IgD-negative memory B cell (primary cell): ENCODE data around the gene TAL1. TPM values are rescaled to one million over a fixed set of nuclear protein-coding genes. Genes with fewer than 3 reads are reported as not detected.
A peak's percentile ranks its signal among the peaks of the same experiment; 100 is the strongest.
"Not testable (repeated sequence)": the region's sequence is repeated elsewhere in the genome, so short reads cannot be mapped to it uniquely, and the experiment has no call there.

ENCODE experiments used
- H3K27ac Mint-ChIP-seq, 3 donors: one replicate each; pipeline ENCODE4 v1.8.0; 2020 to 2022; ENCODE audit warnings: mild to moderate bottlenecking in 3 of 3, mixed read lengths in 3 of 3, moderate library complexity in 1 of 3
- H3K27me3 Mint-ChIP-seq: one replicate; pipeline ENCODE4 v1.8.0; 2021; ENCODE audit warnings: mixed read lengths
- H3K36me3 Mint-ChIP-seq: one replicate; pipeline ENCODE4 v1.8.0; 2020; ENCODE audit warnings: mild to moderate bottlenecking, mixed read lengths
- H3K4me1 Mint-ChIP-seq, 3 donors: one replicate each; pipeline ENCODE4 v1.8.0; 2020 to 2022; ENCODE audit warnings: mixed read lengths in 3 of 3, mild to moderate bottlenecking in 1 of 3
- H3K4me3 Mint-ChIP-seq, 4 donors: one replicate each; pipeline ENCODE4 v1.8.0; 2020 to 2022; ENCODE audit warnings: mild to moderate bottlenecking in 4 of 4, mixed read lengths in 4 of 4, moderate library complexity in 3 of 4
- H3K9me3 Mint-ChIP-seq, 3 donors: one replicate each; pipeline ENCODE4 v1.8.0; 2020 to 2021; ENCODE audit warnings: mixed read lengths in 3 of 3, mild to moderate bottlenecking in 1 of 3
- polyA plus RNA-seq: library from polyadenylated mRNA; unstranded; fragments of 300-500 nt; fragmentation: Illumina TruSeq; gene quantifications from one replicate; pipeline ENCODE4 v1.2.3, GENCODE V29; 2021

Gene TAL1
- polyA plus RNA-seq, result 0.19 TPM

GRCh38 chr1:47232187-47232874 is at the start of gene TAL1:
TSS of gene TAL1 (minus strand) at chr1:47232225. CDS start at chr1:47225888, 6,337 bp downstream.
- peaks cover 6 to 11% (median 10%) of the 10 kb centered on the region in 3 donors for H3K4me1 Mint-ChIP-seq
- H3K4me3 Mint-ChIP-seq, result peak within 1 kb of the TSS; percentile 79 to 88 (median 81)
- peak within 1 kb of the TSS; percentile 6 to 59 (median 8) for H3K27ac Mint-ChIP-seq
- H3K36me3 Mint-ChIP-seq, result peaks cover 2% of the 10 kb centered on the region
- peaks cover 0 to 2% (median 0%) of the 10 kb centered on the region in 3 donors for H3K9me3 Mint-ChIP-seq
- H3K27me3 Mint-ChIP-seq, result peaks cover 75% of the 10 kb centered on the region

GRCh38 chr1:47280142-47280541 is 48.1 kb upstream of the TAL1 start:
- Mint-ChIP-seq H3K9me3 (no peaks in the 10 kb centered on the region), H3K27me3 (no peaks in the 10 kb centered on the region), H3K4me3 (no peak overlapping the region), H3K27ac (no peak overlapping the region), H3K4me1 (no peaks in the 10 kb centered on the region), H3K36me3 (peaks cover 8% of the 10 kb centered on the region)

DNA sequence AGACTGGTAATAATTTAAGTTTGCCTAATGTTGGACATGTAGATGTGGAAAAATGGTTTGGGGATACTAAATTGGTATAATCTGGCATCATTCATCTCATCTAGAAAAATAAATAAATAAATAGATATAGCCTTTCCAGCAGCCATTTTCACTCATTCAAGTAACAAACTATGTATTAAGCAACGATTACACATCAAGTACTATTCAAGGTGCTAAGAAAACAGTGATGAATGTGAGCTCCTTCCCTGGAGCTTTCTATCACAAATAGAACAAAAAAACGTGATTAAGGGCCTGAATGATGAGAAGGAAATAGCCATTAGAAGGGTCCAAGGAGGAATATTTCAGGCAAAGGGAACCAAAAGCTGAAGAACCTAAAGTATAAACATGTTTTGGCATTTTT is 44.8 kb upstream of the TAL1 start:
- no peaks in the 10 kb centered on the region for H3K9me3 Mint-ChIP-seq
- peaks cover 8% of the 10 kb centered on the region for H3K36me3 Mint-ChIP-seq
- no peak overlapping the region for H3K4me3 Mint-ChIP-seq
- no peaks in the 10 kb centered on the region for H3K27me3 Mint-ChIP-seq
- peaks cover 0 to 3% (median 0%) of the 10 kb centered on the region in 3 donors for H3K4me1 Mint-ChIP-seq
- no peak overlapping the region for H3K27ac Mint-ChIP-seq

GRCh38 chr1:47275811-47276210 is 43.8 kb upstream of the TAL1 start:
- not testable (repeated sequence) for H3K36me3 Mint-ChIP-seq, H3K4me1 Mint-ChIP-seq, H3K9me3 Mint-ChIP-seq, H3K4me3 Mint-ChIP-seq, H3K27me3 Mint-ChIP-seq, H3K27ac Mint-ChIP-seq

- H3K36me3 Mint-ChIP-seq, H3K27ac Mint-ChIP-seq, H3K4me1 Mint-ChIP-seq, H3K4me3 Mint-ChIP-seq, H3K9me3 Mint-ChIP-seq, H3K27me3 Mint-ChIP-seq: not testable (repeated sequence)
Observed at GRCh38 chr1:47265529-47265928, 33.5 kb upstream of the TAL1 start.

GRCh38 chr1:47262787-47263413 is 30.9 kb upstream of the TAL1 start:
- Mint-ChIP-seq H3K27me3 (no peaks in the 10 kb centered on the region), H3K36me3 (peaks cover 2% of the 10 kb centered on the region), H3K27ac (no peak overlapping the region), H3K4me1 (no peaks in the 10 kb centered on the region), H3K4me3 (no peak overlapping the region), H3K9me3 (no peaks in the 10 kb centered on the region)

DNA sequence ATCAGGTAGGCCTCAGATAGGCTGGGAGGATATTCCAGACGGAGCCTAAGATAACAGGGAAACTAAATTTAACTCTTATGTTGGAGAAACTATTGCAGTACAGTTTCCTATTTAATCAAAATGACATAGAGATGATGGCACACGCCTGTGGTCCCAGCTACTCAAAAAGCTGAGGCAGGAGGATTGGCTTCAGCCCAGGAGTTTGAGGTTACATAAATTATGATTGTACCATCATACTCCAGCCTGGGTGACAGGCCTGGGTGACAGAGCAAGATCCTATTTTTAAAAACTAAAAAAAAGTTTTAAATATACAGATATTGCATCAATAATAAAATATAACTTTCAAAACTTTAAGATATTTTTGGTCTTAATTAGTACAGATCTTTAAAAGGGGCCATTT is 25.2 kb upstream of the TAL1 start:
- H3K27me3 Mint-ChIP-seq, result no peaks in the 10 kb centered on the region
- H3K36me3 Mint-ChIP-seq, result peaks cover 2% of the 10 kb centered on the region
- H3K4me1 Mint-ChIP-seq, result no peaks in the 10 kb centered on the region
- no peak overlapping the region for H3K27ac Mint-ChIP-seq
- no peak overlapping the region for H3K4me3 Mint-ChIP-seq
- no peaks in the 10 kb centered on the region for H3K9me3 Mint-ChIP-seq

DNA sequence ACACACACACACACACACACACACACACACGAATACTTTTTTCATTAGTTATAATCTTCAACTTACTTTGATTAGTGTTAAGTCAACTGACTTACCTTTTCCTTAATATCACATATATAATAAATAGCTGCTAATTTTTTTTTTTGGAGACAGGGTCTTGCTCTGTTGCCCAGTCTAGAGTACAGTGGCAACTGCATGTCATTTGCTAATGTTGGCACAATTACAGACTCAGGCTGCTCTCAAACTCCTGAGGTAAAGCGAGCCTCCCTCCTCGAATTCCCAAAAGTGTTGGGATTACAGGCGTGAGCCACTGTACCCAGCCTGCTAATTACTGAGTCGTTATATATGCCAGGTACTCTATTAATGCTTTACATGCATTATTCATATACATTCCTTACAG is 20.8 kb upstream of the TAL1 start:
- no peaks in the 10 kb centered on the region for H3K9me3 Mint-ChIP-seq
- H3K4me1 Mint-ChIP-seq, result no peaks in the 10 kb centered on the region
- no peaks in the 10 kb centered on the region for H3K36me3 Mint-ChIP-seq
- H3K4me3 Mint-ChIP-seq, result no peak overlapping the region
- no peak overlapping the region for H3K27ac Mint-ChIP-seq
- no peaks in the 10 kb centered on the region for H3K27me3 Mint-ChIP-seq

- no peaks in the 10 kb centered on the region for H3K27me3 Mint-ChIP-seq
- H3K4me1 Mint-ChIP-seq, result no peaks in the 10 kb centered on the region
- H3K27ac Mint-ChIP-seq, result no peak overlapping the region
- no peaks in the 10 kb centered on the region for H3K9me3 Mint-ChIP-seq
- no peaks in the 10 kb centered on the region for H3K36me3 Mint-ChIP-seq
- H3K4me3 Mint-ChIP-seq, result no peak overlapping the region
Observed at GRCh38 chr1:47252369-47252768, 20.3 kb upstream of the TAL1 start.

DNA sequence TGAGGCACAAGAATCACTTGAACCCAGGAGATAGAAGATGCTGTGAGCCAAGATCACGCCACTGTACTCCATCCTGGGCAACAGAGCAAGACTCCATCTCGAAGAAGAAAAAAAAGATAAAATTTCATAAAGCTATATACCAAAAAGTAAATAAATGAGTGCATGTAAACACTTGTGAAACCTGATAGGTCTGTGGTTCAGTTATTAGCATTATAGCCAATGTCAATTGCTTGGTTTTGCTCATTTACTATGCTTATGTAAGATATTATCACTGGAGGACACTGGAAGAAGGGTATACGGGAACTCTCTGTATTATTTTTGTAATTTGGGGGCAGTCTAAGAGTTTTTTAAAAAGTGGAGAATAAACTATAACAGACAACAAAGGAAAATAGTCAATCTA is 17.7 kb upstream of the TAL1 start:
- H3K4me1 Mint-ChIP-seq, result no peaks in the 10 kb centered on the region
- H3K27me3 Mint-ChIP-seq, result no peaks in the 10 kb centered on the region
- H3K4me3 Mint-ChIP-seq, result no peak overlapping the region
- no peaks in the 10 kb centered on the region for H3K9me3 Mint-ChIP-seq
- H3K36me3 Mint-ChIP-seq, result no peaks in the 10 kb centered on the region
- H3K27ac Mint-ChIP-seq, result no peak overlapping the region

DNA sequence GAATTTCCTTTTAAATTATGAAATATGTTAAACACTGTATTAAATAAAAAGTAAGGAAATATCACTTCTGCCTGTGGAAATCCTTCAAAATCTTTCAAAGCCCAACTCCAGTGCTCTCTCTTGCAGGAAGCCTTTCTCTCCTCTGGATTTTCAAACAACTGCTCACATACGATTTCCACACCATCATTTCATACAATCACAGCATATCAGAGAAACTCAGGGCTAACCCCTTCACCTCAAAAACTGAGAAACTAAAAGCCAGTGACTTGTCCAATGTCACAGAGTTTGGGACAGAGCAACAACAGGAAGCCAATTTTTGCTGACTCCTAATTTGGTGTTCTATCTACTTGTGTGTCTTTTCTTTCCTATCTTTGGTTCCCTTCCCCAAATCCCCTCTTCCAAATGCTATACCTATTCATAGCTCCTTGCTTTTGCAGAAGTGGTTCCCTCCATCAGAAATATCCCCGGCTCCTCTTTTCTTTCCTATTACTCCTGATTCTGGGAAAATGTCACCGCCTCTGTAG is 12.4 kb upstream of the TAL1 start:
- no peaks in the 10 kb centered on the region for H3K9me3 Mint-ChIP-seq
- H3K4me1 Mint-ChIP-seq, result no peaks in the 10 kb centered on the region
- H3K36me3 Mint-ChIP-seq, result peaks cover 2% of the 10 kb centered on the region
- no peak overlapping the region for H3K4me3 Mint-ChIP-seq
- H3K27ac Mint-ChIP-seq, result no peak overlapping the region
- peaks cover 22% of the 10 kb centered on the region for H3K27me3 Mint-ChIP-seq

DNA sequence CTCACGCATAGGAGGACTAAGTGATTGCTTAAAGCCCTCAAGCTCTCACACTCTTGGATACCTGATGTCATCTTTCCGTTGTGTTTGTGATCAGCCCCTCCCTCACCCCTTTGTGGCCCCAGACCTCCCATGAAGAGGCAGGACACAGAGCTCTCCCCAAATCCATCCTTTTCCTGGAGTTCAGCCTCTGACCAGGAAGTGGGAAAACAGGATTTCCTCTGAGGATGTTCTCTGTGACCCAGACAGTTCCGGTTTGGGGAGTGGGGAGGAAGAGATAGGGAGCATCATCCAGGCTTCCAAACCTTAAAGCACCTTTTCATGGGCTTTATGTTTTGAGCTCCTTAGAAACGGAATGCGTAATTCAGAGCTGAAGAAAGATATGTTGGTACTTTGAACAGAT is 11.9 kb upstream of the TAL1 start:
- Mint-ChIP-seq H3K27me3 (peaks cover 24% of the 10 kb centered on the region), H3K36me3 (peaks cover 2% of the 10 kb centered on the region), H3K9me3 (no peaks in the 10 kb centered on the region), H3K27ac (no peak overlapping the region), H3K4me1 (no peaks in the 10 kb centered on the region), H3K4me3 (no peak overlapping the region)

DNA sequence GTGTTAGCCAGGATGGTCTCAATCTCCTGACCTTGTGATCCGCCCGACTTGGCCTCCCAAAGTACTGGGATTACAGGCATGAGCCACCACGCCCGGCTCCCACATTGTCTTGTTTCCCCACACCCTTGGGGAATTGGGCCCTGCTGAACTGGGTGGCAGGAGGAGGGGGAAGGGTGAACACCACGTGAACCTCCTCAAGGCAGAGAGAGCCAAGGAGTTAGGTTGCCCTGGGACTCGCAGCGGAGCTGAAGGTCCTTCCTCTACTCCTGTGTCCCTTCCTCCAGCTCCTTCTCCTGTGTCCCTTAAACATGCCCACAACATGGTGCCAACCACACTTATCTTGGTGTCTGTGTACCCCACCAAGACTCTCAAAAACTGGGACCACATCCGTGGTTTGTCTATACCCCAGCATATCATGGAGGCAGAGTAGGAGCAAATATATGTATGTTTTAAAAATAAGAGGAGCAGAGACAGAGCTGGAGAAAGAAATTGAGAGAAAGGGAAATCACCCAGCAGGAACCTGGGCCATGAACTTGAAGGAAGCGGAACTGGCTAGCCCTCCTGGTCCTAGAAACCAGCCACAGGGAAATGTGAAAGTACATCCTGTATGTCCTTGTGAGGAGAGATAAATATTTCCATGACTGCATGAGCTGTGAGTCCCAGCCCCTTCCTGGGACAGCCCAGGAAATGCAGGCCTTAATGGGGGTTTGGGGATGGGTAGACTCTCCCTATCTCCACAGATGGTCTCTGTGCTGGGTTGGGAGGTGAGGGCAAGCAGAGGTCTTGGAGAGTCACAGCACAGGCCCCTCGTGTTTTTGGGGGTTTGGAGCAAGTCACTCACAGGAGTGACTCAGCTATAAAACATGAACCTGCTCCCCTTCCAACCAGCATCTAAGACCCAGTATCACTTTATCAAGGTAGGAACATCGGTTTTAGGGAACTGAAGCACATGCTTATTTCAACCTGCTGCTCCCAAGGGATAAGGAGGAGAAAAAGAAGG is 9.4 kb upstream of the TAL1 start:
- Mint-ChIP-seq H3K36me3 (peaks cover 2% of the 10 kb centered on the region), H3K4me3 (no peak overlapping the region), H3K27ac (no peak overlapping the region), H3K27me3 (peaks cover 24% of the 10 kb centered on the region), H3K9me3 (no peaks in the 10 kb centered on the region), H3K4me1 (no peaks in the 10 kb centered on the region)

DNA sequence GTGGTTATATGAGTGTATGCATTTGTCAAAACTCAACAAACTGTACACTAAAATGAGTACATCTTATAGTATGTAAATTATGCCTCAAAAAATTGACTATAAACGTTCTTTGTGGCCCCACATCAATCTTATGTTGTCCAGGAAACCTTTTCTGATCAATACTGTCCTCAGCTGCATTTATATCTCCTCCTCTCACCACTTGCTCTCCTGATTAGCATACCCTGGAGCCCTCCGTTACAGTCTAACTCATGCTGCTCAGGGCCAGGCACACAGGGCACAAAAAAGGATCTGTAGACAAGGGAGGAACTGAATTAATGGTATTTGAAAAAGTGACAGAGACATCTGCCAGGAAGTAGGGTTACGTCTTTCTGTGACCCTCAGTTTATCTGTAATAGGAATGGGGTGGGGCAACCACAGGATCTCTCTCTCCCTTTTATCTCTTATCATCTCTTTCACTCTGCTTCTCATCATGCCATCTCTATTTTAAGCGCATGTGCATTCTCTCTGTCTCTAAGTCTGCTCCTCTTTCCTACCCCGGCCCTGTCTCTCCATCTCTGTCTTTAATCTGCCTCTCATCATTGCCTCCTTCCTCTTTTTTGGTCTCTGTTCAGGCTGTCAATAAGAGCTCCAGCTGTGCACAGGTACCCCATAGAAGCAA is 7.0 kb upstream of the TAL1 start:
- Mint-ChIP-seq H3K36me3 (peaks cover 2% of the 10 kb centered on the region), H3K4me1 (no peaks in the 10 kb centered on the region), H3K9me3 (no peaks in the 10 kb centered on the region), H3K27me3 (peaks cover 37% of the 10 kb centered on the region), H3K27ac (no peak overlapping the region), H3K4me3 (no peak overlapping the region)

DNA sequence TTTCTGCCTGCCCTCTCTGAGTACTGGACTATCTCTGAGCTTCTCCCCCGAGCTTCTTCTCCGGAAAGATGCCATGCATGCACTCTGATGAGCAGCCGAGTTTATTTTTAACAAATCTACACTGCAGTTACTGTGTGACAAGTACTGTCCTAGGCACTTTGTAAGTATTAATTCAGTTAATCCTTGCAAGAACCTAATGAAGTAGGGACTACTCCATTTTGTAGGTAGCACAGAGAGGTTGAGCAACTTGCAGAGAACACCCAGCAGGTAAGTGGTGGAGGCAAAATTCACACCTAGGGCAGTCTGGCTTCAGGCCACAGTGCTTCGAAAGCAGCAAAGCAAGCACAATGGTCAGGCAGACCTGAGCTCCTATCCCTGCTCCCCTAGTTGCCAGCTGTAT is 3.8 kb upstream of the TAL1 start:
- H3K27me3 Mint-ChIP-seq, result peaks cover 49% of the 10 kb centered on the region
- no peaks in the 10 kb centered on the region for H3K36me3 Mint-ChIP-seq
- no peaks in the 10 kb centered on the region for H3K9me3 Mint-ChIP-seq
- no peak overlapping the region for H3K27ac Mint-ChIP-seq
- H3K4me3 Mint-ChIP-seq, result no peak overlapping the region
- H3K4me1 Mint-ChIP-seq, result peaks cover 5 to 8% (median 6%) of the 10 kb centered on the region in 3 donors
